GM18519 (cell line): Measurements from ENCODE around the gene CEACAM3.
"Not testable (repeated sequence)": the region's sequence is repeated elsewhere in the genome, so short reads cannot be mapped to it uniquely, and the experiment has no call there.

Experiments used
- ATAC-seq: cut with Tn5 transposase; IDR thresholded peaks from one replicate; pipeline ENCODE4 v1.9.1; 2021; ENCODE audit warnings: mild to moderate bottlenecking, moderate library complexity; ENCODE audit not compliant: unreplicated experiment, low FRiP score

CEACAM3 gene

DNA sequence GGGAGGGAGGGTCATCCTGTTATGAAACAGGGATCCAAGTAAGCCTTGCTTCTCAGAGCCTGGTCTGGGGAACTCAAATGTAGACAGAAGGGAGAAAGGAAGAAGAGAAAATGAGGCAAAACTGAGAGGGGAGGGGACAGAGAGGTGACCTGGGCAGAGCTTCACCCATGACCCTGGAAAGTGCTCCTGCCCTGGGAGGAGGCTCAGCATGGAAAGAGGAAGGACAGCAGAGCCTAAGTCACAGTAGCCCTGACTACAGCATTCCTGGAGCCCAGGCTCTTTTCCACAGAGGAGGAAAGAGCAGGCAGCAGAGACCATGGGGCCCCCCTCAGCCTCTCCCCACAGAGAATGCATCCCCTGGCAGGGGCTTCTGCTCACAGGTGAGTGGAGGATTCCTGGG, at the start of gene CEACAM3:
TSS of gene CEACAM3 (plus strand) at position 226 of the 400 bp plus-strand sequence. CDS start at position 317, 91 bp downstream.
- ATAC-seq: no peak

DNA sequence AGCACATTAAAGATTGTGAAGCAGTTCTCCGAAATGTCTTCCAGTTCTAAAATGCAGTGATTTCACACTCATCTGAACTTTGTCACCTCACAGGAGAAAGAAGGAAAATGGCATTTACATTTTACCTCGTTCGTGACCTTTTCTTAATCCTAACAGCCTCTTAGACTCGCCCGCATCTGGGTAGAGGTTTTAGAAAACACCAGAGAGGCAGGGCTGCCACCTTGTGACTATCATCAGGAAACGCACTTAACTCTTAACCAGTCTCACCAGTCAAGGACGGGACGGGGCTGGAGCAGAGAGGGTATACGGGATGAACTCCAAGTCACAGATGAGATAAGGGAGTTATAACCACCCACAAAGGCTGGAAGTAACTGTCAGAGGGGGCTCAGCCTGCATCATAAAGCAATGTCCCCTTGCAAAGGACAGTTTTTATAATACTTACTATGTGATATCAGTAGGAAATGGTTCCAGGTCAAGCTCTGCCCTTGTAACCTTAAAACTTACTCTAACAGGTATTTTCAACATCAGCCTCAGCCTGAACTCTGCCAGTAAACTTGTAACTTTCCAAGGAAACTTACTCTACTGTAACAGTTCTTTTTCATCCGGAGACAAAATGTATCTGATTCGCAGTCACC, 49.7 kb upstream of the CEACAM3 start:
- no peak for ATAC-seq

DNA sequence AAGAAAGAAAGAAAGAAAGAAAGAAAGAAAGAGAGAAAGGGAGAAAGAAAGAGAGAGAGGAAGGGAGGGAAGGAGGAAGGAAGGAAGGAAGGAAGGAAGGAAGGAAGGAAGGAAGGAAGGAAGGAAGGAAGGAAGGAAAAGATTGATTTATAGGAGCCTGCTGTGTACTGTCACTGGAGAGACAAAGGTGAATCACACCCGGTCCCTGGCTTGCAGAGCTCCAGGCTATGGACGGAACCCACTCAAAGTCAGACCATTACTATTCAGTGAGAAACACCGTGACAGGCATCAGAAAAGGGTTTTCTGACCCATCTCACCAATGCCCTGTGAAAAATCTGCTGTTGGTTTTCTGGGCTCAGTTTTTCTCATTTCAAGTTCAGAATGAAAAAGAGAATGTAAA, 48.4 kb upstream of the CEACAM3 start:
- ATAC-seq: no peak

DNA sequence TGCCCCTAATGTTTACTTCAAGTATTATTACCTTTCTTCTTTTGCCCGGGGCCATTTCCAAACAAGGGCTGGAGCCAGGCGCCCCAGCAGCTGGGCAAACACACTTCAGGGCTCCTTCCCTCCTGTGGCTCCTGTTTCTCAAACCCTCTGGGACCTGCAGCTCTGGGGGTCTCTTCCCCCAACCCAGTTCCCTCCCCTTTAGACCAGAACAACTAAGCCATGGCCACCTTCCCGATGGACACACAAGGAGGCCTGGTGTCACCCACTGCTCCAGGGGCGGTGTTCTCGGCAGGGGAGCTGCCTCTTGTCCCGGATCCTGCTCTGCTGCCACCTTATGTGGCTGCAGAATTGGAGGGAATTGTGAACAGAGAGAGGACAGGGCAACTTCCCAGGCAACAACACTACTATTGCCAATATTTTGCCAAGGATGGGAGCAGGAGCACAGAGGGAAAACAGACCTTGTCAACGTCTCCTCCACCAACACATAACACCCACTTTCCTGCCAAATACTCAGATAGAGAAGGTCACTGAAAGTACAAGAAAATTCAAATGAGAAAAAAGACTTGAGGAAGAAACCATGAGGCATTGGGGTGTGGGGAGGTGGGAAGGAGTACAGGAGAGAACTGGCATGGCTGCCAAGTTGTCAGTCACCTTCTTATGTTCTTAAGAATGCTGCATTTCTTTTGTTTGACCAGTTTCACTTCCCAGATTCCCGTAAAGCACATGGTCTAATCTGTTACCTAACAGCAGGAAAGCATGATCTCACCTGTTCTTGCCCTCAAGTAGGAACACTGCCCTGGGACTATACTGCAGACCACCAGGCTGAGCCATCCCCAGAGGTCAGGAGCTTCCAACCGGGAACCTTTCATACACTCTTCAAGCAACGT, 45.9 kb upstream of the CEACAM3 start:
- not testable (repeated sequence) for ATAC-seq

DNA sequence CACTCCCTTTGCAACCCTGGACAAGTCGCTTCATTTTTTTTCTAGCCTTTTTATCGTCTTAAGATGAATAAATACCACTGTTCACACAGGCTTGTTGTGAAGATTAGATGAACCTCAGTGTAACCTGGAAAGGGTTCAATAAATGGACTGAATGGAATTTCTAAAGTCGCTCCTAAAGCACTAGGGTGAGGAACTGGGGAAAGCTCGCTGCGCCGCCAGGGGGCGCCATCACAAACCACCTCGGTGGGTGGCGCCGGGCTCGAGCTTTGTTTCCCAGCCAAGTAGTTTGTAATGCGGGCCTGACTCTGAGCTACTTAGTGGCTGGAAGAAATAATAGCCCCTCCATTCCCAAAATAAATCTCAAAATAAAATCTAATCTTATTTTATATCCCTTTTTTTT, 43.2 kb upstream of the CEACAM3 start:
- ATAC-seq: no peak

DNA sequence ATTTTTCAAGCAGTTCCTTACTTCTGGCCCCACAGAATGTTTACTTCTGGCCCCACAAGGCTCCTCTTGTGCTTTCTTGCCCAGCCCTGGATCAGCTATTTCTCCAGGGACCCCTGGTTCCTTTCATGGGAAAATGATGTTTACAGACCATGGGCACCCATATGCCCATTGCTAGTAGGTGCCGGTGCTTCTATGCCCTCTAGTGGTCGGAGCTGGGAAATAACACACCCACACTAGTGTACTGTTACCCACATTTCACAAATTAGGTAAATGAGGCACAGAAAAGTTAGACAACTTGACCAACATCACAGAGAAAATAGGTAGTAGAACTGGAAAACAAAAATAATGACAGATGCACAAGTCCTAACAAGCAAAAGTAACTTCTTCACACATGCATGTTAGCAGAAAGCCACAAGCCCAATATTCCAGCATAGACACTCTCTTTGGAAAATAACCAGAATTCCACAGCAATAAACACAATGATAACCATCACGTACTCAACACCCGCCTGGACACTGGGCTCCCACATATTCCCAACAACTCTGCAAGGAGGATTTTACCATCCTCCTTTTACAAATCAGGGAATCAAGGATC, 42.4 kb upstream of the CEACAM3 start:
- no peak for ATAC-seq

DNA sequence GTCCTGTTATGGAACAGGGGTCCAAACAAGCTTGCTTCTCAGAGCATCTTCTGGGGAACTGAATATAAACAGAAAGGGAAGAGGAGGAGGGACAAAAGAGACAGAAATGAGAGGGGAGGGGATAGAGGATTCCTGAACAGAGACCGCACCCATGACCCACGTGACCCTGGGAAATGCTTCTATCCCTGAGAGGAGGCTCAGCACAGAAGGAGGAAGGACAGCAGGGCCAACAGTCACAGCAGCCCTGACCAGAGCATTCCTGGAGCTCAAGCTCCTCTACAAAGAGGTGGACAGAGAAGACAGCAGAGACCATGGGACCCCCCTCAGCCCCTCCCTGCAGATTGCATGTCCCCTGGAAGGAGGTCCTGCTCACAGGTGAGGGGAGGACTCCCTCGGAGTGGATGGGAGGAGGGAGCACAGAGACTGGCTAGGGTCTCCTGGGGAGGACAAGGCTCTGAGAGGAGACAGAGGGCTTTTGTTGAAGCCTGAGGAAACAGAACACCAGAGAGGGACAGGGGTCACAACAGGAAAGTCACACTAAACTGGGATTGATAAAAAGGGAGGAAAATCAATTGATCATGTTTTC, 41.0 kb upstream of the CEACAM3 start, which contains the start of gene CEACAM6:
TSS of gene CEACAM6 (plus strand) at position 203 of the 586 bp plus-strand sequence. CDS start at position 312, 109 bp downstream.
- no peak for ATAC-seq

DNA sequence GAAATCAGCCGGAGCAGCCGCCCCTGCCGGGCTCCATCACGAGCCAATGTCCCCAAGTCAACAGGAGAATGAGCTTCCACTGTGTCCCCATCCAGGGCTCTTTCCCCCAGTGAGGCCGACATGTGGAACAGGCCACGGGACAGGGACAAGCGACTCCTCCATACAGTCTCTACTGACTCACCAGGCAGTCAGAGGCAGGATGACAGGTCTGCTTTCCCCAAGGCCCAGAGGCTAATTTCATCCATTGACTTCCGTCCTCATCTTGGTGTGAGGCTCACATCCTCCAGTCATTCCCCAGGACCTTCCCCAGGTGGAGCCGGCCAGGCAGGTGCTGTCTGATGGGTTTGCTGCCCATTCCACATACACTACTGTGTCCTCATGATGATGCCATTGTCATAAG, 37.5 kb upstream of the CEACAM3 start:
- ATAC-seq: no peak

DNA sequence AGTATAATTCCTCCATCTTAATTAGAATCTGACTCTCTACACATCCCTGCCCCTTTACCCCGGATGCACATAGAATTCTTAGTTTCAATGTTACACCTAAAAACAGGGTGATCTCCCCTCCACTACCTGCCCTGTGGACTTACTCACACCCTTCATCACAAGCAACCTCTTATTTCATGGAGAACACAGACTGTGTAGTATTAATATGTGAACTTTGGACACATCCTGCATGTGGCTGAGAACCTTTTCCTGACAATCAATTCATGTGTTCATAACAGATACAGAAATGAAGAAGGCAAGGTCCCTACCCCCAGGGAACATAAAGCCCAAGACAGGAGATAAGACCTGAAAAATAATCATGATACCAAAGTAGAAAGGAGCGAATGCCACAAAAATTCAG, 29.3 kb upstream of the CEACAM3 start:
- ATAC-seq: no peak

DNA sequence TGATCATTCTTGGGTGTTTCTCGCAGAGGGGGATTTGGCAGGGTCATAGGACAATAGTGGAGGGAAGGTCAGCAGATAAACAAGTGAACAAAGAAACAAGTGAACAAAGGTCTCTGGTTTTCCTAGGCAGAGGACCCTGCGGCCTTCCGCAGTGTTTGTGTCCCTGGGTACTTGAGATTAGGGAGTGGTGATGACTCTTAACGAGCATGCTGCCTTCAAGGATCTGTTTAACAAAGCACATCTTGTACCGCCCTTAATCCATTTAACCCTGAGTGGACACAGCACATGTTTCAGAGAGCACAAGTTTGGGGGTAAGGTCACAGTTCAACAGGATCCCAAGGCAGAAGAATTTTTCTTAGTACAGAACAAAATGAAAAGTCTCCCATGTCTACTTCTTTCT, 28.3 kb upstream of the CEACAM3 start:
- ATAC-seq: not testable (repeated sequence)

DNA sequence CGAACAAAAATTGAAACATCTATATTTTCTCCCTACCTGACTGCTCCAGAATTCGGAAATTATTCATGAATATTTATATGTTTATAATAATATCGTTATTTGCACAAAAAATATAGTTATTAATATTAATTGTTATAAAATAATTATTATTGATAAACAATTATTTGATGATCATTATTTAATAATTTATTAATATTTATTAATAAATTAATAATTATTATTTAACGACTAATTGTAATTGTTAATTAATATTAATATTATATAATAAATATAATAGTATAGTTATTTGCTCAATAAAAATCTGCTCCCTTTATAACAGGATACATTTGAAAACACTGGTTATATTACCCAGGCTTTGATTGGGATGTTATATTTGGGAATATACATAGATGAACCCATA, 26.8 kb upstream of the CEACAM3 start:
- no peak for ATAC-seq

DNA sequence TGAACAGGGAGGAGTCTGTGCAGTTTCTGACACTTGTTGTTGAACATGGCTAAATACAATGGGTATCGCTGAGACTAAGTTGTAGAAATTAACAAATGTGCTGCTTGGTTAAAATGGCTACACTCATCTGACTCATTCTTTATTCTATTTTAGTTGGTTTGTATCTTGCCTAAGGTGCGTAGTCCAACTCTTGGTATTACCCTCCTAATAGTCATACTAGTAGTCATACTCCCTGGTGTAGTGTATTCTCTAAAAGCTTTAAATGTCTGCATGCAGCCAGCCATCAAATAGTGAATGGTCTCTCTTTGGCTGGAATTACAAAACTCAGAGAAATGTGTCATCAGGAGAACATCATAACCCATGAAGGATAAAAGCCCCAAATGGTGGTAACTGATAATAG, 25.0 kb upstream of the CEACAM3 start:
- no peak for ATAC-seq

DNA sequence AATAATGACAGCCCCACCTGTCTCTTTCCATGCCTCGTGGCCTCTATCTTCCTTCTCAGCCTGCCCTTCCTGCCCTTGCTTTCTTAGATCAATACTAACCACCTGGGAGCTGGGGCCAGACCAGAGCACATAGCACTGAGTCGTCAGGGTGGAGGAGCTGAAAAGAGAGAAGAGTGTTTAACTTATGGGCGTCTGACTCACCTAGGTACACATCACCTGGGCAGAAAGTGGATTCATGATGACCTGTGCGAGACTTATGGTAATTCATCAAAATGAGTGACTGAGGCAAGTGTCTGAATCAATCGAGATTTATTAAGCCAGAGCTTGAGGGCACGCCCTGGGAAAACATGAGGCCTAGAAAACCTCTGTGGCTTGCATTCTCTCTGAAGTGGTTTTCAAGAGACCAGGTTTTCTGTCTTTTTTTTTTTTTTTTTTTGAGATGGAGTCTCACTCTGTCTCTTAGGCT, 21.8 kb upstream of the CEACAM3 start:
- no peak for ATAC-seq

DNA sequence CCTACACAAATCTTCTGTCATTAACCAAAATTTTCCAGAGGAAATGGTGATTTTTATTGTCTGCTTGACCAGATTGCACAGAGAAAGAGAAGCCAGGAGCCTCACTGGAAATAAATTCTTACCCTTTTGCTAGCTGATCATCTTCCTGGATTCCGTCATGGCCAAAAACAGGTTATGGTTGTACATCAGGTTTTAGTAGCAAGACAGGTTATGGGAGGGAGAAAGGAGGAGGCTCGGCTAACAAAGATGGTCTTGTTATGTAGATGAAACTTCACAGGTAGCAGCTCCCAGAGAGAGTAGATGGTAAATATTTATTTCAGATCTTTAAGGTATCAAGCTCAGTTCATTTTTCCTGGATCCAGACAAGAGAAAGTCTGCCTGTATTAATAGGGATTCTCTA, 19.7 kb upstream of the CEACAM3 start:
- ATAC-seq: no peak

DNA sequence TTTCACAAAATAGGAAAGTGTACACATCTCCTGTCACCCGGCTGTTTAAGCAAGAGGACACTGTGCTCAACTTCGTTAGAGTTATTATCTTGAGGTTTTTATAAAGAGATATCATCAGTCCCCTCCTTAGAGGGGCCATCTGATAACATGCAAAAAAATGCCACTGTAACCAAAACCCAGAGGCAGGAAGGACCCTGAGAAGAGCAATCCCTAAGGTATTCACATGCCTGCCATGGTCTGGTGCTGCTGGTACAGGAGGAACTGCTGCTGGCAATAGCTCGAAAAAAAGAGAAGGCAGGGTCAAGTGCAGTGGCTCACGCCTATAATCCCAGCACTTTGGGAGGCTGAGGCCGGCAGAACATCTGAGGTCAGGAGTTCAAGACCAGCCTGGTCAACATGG, 12.8 kb upstream of the CEACAM3 start:
- no peak for ATAC-seq

DNA sequence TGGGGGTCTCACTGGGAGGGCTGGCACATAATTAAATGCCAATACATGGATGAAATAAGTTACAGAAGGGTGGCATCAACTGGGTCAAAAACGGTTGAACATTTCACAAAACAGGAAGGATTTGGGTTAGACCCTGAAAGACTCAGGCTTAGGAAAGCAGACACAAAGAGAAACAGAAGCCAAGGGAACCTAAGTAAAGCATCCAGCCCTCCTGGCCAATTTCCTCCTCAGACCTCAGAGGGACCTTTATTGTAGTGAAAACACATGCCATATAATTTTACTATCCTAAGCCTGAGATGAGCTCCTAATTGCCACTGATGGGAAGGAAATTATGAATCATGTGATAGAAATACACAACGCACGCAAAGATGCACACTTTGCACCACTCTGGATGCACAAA, 12.1 kb upstream of the CEACAM3 start:
- no peak for ATAC-seq

DNA sequence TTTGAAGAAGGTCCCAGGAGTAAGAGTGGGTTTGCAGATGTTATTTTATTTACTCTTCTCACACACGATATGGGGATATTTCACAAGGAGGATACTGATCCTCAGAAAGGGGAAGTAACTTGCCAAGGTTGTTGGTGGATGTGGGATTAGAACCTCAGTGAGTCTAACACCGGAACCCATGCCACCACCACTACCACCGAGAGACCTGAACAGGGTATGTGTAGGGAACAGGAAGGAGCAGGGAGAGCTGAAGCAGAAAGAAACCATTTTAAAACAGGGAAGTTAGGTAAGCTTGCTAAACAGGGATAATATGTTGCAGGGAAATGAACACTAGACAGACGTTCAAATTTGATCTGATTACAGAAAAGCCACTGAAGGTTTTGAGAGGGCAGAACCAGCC, 11.6 kb upstream of the CEACAM3 start:
- no peak for ATAC-seq

DNA sequence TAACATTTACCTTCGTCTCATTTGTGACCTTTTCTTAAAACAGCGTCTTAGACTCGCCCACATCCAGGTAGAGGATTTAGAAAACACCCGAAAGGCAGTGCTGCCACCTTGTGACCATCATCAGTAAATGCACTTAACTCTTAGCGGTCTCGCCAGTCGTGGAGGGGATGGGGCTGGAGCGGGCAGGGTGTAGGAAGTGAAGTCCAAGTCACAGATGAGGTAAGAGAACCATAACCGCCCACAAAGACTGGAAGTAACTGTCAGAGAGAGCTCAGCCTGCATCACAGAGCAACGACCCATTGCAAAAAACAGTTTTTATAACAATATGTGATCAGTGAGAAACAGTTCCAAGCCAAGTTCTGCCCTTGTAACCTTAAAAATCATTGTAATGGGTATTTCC, 10.7 kb upstream of the CEACAM3 start:
- ATAC-seq: no peak

DNA sequence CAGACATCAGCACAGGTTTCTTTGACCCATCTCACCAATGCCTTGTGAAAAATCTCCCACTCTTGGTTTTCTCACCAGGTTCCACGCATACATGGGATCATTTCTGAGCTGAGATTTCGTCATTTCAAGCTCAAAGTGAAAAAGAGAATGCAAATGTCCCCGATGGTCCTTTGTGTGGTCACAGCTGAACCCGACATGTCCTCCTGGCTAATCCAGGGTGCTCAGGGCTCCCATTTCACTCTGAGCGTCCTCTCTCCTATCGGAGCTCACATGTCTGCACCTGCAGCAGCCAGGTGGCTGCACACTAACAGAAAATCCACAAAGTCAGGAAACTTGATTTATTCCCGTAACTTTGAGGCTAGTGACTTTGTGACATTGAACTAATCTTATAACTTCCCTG, 9.3 kb upstream of the CEACAM3 start:
- ATAC-seq: no peak

DNA sequence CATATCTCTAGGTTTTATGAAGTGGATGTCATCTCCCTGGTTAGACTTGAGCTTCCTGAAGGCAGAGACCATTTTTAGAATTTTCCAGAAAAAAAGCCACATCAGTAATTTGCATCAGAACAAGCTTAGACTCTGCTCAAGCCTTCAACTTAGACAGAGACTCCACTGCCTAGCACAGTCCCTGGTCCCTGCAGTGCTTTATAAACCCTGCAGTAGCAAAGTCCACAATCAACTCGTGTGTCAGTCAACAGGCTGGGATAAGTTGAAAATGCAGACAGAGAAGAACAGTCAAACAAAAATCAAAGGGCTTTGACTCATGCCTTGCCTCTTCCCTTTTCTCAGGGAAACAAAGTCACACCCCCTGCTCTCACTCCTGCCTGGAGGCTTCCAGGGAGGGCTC, 7.9 kb upstream of the CEACAM3 start:
- ATAC-seq: not testable (repeated sequence)

DNA sequence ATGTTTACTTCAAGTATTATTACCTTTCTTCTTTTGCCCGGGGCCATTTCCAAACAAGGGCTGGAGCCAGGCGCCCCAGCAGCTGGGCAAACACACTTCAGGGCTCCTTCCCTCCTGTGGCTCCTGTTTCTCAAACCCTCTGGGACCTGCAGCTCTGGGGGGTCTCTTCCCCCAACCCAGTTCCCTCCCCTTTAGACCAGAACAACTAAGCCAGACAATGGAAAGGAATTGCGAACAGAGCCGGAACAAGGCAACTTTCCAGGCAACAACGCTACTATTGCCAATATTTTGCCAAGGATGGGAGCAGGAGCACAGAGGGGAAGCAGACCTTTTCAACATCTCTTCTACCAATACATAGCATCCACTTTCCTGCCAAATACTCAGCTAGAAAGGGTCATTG, 7.3 kb upstream of the CEACAM3 start:
- ATAC-seq: not testable (repeated sequence)
